DMS53 treated with DMSO at 0.1 percent for 48 hours (cell line): ENCODE measurements around the gene TCF19.
"Not testable (repeated sequence)": the region's sequence is repeated elsewhere in the genome, so short reads cannot be mapped to it uniquely, and the experiment has no call there.

Source experiments
- DNase-seq: peaks from one replicate; lab custom pipeline; 2025; ENCODE audit not compliant: unreplicated experiment; lab: John Stamatoyannopoulos, UW

The TCF19 gene

GRCh38 chr6:31179042-31179386 lies 20.6 kb downstream of the TCF19 start:
- no peak for DNase-seq

GRCh38 chr6:31179896-31180295 lies 21.5 kb downstream of the TCF19 start:
- no peak for DNase-seq

GRCh38 chr6:31180500-31180899 lies 22.1 kb downstream of the TCF19 start:
- DNase-seq = no peak

GRCh38 chr6:31183287-31183686 lies 24.9 kb downstream of the TCF19 start:
- DNase-seq = not testable (repeated sequence)

GRCh38 chr6:31183859-31184258 lies 25.5 kb downstream of the TCF19 start:
- DNase-seq = not testable (repeated sequence)

- not testable (repeated sequence) for DNase-seq
Observed at GRCh38 chr6:31185695-31186051, 27.3 kb downstream of the TCF19 start.

- DNase-seq = no peak
Observed at GRCh38 chr6:31186052-31186734, 27.8 kb downstream of the TCF19 start.

- no peak for DNase-seq
Observed at GRCh38 chr6:31187780-31188194, 29.4 kb downstream of the TCF19 start.

GRCh38 chr6:31189223-31189622 lies 30.8 kb downstream of the TCF19 start:
- not testable (repeated sequence) for DNase-seq

GRCh38 chr6:31190488-31190887 lies 32.1 kb downstream of the TCF19 start:
- no peak for DNase-seq

- DNase-seq = peak; percentile 26
Observed at GRCh38 chr6:31192431-31193105, 34.2 kb downstream of the TCF19 start.

- DNase-seq = no peak
Observed at GRCh38 chr6:31193206-31193605, 34.8 kb downstream of the TCF19 start.

GRCh38 chr6:31194061-31194834 lies 35.9 kb downstream of the TCF19 start:
- DNase-seq = no peak

GRCh38 chr6:31195308-31195979 lies 37.1 kb downstream of the TCF19 start:
- DNase-seq = not testable (repeated sequence)

GRCh38 chr6:31196251-31197022 lies 38.0 kb downstream of the TCF19 start:
- not testable (repeated sequence) for DNase-seq

GRCh38 chr6:31197559-31198305 lies 39.3 kb downstream of the TCF19 start:
- DNase-seq = peak; percentile 83

GRCh38 chr6:31199105-31199452 lies 40.7 kb downstream of the TCF19 start:
- DNase-seq = not testable (repeated sequence)

- peak; percentile 73 for DNase-seq
Observed at GRCh38 chr6:31202259-31203166, 44.1 kb downstream of the TCF19 start.

GRCh38 chr6:31203345-31203979 lies 45.1 kb downstream of the TCF19 start:
- DNase-seq = peak; percentile 97
